Neural progenitor cell (in vitro differentiated cells): Measurements from ENCODE around the gene RLN1. TPM values are rescaled to one million over a fixed set of nuclear protein-coding genes. Genes with fewer than 3 reads are reported as not detected.

ENCODE experiments used
- DNase-seq: peaks from one replicate; pipeline ENCODE4 v3.0.0-alpha.2; 2016; ENCODE audit warnings: low spot score
- H2AFZ ChIP-seq: fragments of 200-600 bp; sonication (generic); replicated peaks from 2 replicates; pipeline ENCODE4 v1.6.1; 2016; ENCODE audit warnings: antibody characterized with exemption
- H3F3A ChIP-seq: fragments of 200-600 bp; sonication (generic); 2 replicates; pipeline ENCODE4 v1.6.1; 2016; ENCODE audit warnings: antibody characterized with exemption, low read depth
- H3K27ac ChIP-seq: fragments of 200-600 bp; sonication (generic); 2 replicates; pipeline ENCODE4 v1.5.1; 2016; ENCODE audit warnings: mild to moderate bottlenecking
- H3K27me3 ChIP-seq: fragments of 200-600 bp; sonication (generic); 2 replicates; pipeline ENCODE4 v1.6.1; 2016; ENCODE audit warnings: mild to moderate bottlenecking, moderate library complexity
- H3K36me3 ChIP-seq: fragments of 200-600 bp; sonication (generic); 2 replicates; pipeline ENCODE4 v1.5.1; 2016
- H3K4me1 ChIP-seq: fragments of 200-600 bp; sonication (generic); 2 replicates; pipeline ENCODE4 v1.6.1; 2016; ENCODE audit warnings: mixed run types
- H3K4me2 ChIP-seq: fragments of 200-600 bp; sonication (generic); 2 replicates; pipeline ENCODE4 v1.6.1; 2016
- H3K4me3 ChIP-seq: fragments of 200-600 bp; sonication (generic); 2 replicates; pipeline ENCODE4 v1.5.1; 2016
- H3K79me2 ChIP-seq: fragments of 200-600 bp; sonication (generic); 2 replicates; pipeline ENCODE4 v1.6.1; 2016; ENCODE audit warnings: low read depth
- H3K9ac ChIP-seq: fragments of 200-600 bp; sonication (generic); 2 replicates; pipeline ENCODE4 v1.6.1; 2016
- H3K9me3 ChIP-seq: fragments of 200-600 bp; sonication (generic); 2 replicates; pipeline ENCODE4 v1.5.1; 2016; ENCODE audit warnings: low read depth
- H4K20me1 ChIP-seq: fragments of 200-600 bp; sonication (generic); 2 replicates; pipeline ENCODE4 v1.6.1; 2016; ENCODE audit warnings: low read depth
- H3K27ac Mint-ChIP-seq: 3 replicates; pipeline ENCODE4 v1.8.0; 2021; ENCODE audit warnings: mixed read lengths
- H3K27me3 Mint-ChIP-seq: 2 replicates; pipeline ENCODE4 v1.8.0; 2022; ENCODE audit warnings: low read depth, mild to moderate bottlenecking, inconsistent platforms, moderate library complexity, mixed read lengths; ENCODE audit not compliant: insufficient read depth
- H3K36me3 Mint-ChIP-seq: 3 replicates; pipeline ENCODE4 v1.8.0; 2021; ENCODE audit warnings: mixed read lengths
- H3K4me1 Mint-ChIP-seq: 3 replicates; pipeline ENCODE4 v1.8.0; 2021; ENCODE audit warnings: mixed read lengths
- H3K4me3 Mint-ChIP-seq: 3 replicates; pipeline ENCODE4 v1.8.0; 2021; ENCODE audit warnings: mild to moderate bottlenecking, moderate library complexity, mixed read lengths
- H3K9me3 Mint-ChIP-seq: 3 replicates; pipeline ENCODE4 v1.8.0; 2020; ENCODE audit warnings: mixed read lengths
- CTCF ChIP-seq: fragments of 200-600 bp; sonication (generic); IDR thresholded peaks from 2 replicates; pipeline ENCODE4 v1.5.1; 2017; ENCODE audit warnings: antibody characterized with exemption, mild to moderate bottlenecking
- EZH2 ChIP-seq: fragments of 200-600 bp; sonication (generic); IDR thresholded peaks from 2 replicates; pipeline ENCODE4 v1.6.1; 2017; ENCODE audit warnings: antibody characterized with exemption, mild to moderate bottlenecking, moderate library complexity
- EZH2phosphoT487 ChIP-seq: fragments of 200-600 bp; sonication (generic); IDR thresholded peaks from 2 replicates; pipeline ENCODE4 v1.6.1; 2017; ENCODE audit warnings: antibody characterized with exemption
- total RNA-seq: library from RNA; depleted of rRNA; stranded (reverse); fragments of >200 nt; gene quantifications from 2 replicates; pipeline ENCODE4 v1.2.3, GENCODE V29; 2015; ENCODE audit warnings: low replicate concordance

RLN1 gene
- total RNA-seq, 1 donor from 2014 or later: 1.5 TPM

GRCh38 chr9:5357431-5358105 is 17.9 kb upstream of the RLN1 start:
- no peak overlapping the region for H3K9ac ChIP-seq
- Mint-ChIP-seq H3K27me3 (no peaks in the 10 kb centered on the region), H3K36me3 (peaks cover 2% of the 10 kb centered on the region), H3K4me3 (no peak overlapping the region), H3K27ac (no peak overlapping the region), H3K9me3 (no peaks in the 10 kb centered on the region), H3K4me1 (no peaks in the 10 kb centered on the region)
- no peaks in the 10 kb centered on the region for H4K20me1 ChIP-seq
- no peaks in the 10 kb centered on the region for H3K9me3 ChIP-seq
- H3K79me2 ChIP-seq: no peaks in the 10 kb centered on the region
- H3K4me1 ChIP-seq: no peaks in the 10 kb centered on the region
- no peak overlapping the region for H3K27ac ChIP-seq
- no peak overlapping the region for H2AFZ ChIP-seq
- no peaks in the 10 kb centered on the region for H3K36me3 ChIP-seq
- H3F3A ChIP-seq: no peaks in the 10 kb centered on the region
- no peak overlapping the region for H3K4me3 ChIP-seq
- no peak for DNase-seq
- H3K27me3 ChIP-seq: no peaks in the 10 kb centered on the region
- TF ChIP-seq EZH2: no peak
- no peak for TF ChIP-seq EZH2phosphoT487
- TF ChIP-seq CTCF: no peak
- no peak overlapping the region for H3K4me2 ChIP-seq

- no peak for DNase-seq
- H3K4me2 ChIP-seq: no peak overlapping the region
- no peaks in the 10 kb centered on the region for H3K9me3 Mint-ChIP-seq
Measured at GRCh38 chr9:5355817-5356216, 16.1 kb upstream of the RLN1 start.

GRCh38 chr9:5355226-5355625 is 15.6 kb upstream of the RLN1 start:
- no peak overlapping the region for H2AFZ ChIP-seq
- H3K36me3 ChIP-seq: no peaks in the 10 kb centered on the region
- H3K27me3 ChIP-seq: no peaks in the 10 kb centered on the region
- H4K20me1 ChIP-seq: no peaks in the 10 kb centered on the region
- no peak overlapping the region for H3K4me3 ChIP-seq
- no peaks in the 10 kb centered on the region for H3K79me2 ChIP-seq
- H3K4me2 ChIP-seq: no peak overlapping the region
- no peaks in the 10 kb centered on the region for H3K4me1 Mint-ChIP-seq
- H3K4me1 ChIP-seq: no peaks in the 10 kb centered on the region
- no peak for DNase-seq
- peaks cover 1% of the 10 kb centered on the region for H3K9me3 Mint-ChIP-seq
- no peaks in the 10 kb centered on the region for H3F3A ChIP-seq
- no peak overlapping the region for H3K27ac Mint-ChIP-seq
- no peak overlapping the region for H3K9ac ChIP-seq
- peaks cover 2% of the 10 kb centered on the region for H3K36me3 Mint-ChIP-seq
- no peak overlapping the region for H3K27ac ChIP-seq
- no peak overlapping the region for H3K4me3 Mint-ChIP-seq
- H3K9me3 ChIP-seq: no peaks in the 10 kb centered on the region
- H3K27me3 Mint-ChIP-seq: peaks cover 3% of the 10 kb centered on the region
- TF ChIP-seq EZH2 (no peak), CTCF (no peak), EZH2phosphoT487 (no peak)

More at GRCh38 chr9:5355817-5356216, 16.1 kb upstream of the RLN1 start:
- no peaks in the 10 kb centered on the region for H3K4me1 ChIP-seq
- no peaks in the 10 kb centered on the region for H3K79me2 ChIP-seq
- H3K36me3 Mint-ChIP-seq: peaks cover 2% of the 10 kb centered on the region
- no peak overlapping the region for H3K9ac ChIP-seq
- no peak overlapping the region for H3K4me3 Mint-ChIP-seq
- H3K27ac Mint-ChIP-seq: no peak overlapping the region
- no peaks in the 10 kb centered on the region for H4K20me1 ChIP-seq
- H3K4me3 ChIP-seq: no peak overlapping the region
- H3K27ac ChIP-seq: no peak overlapping the region
- H3K4me1 Mint-ChIP-seq: no peaks in the 10 kb centered on the region
- no peaks in the 10 kb centered on the region for H3K36me3 ChIP-seq
- H3F3A ChIP-seq: no peaks in the 10 kb centered on the region
- TF ChIP-seq EZH2 (no peak), EZH2phosphoT487 (no peak), CTCF (no peak)
- H3K27me3 ChIP-seq: no peaks in the 10 kb centered on the region
- H3K27me3 Mint-ChIP-seq: no peaks in the 10 kb centered on the region
- no peak overlapping the region for H2AFZ ChIP-seq
- H3K9me3 ChIP-seq: no peaks in the 10 kb centered on the region
